GM23338 (cell line): ENCODE results near the gene COA7. TPM values are rescaled to one million over a fixed set of nuclear protein-coding genes. Genes with fewer than 3 reads are reported as not detected.

Experiments used
- ATAC-seq: fragments of 200-7000 bp; cut with Tn5 transposase; 3 replicates; pipeline ENCODE4 v1.9.1; 2020
- DNase-seq: peaks from one replicate; pipeline ENCODE4 v3.0.0-alpha.2; 2015; ENCODE audit warnings: low spot score
- H2AFZ ChIP-seq: fragments of 200-600 bp; sonication (generic); 2 replicates; pipeline ENCODE4 v1.8.0; 2016; ENCODE audit warnings: antibody characterized with exemption, mild to moderate bottlenecking, moderate library complexity
- H3F3A ChIP-seq: fragments of 200-600 bp; sonication (generic); replicated peaks from 2 replicates; pipeline ENCODE4 v1.8.0; 2017; ENCODE audit warnings: antibody characterized with exemption, mixed run types, low read depth
- H3K27ac ChIP-seq: fragments of 200-600 bp; sonication (generic); 2 replicates; pipeline ENCODE4 v1.6.1; 2016; ENCODE audit warnings: low read depth
- H3K27me3 ChIP-seq: fragments of 200-600 bp; sonication (generic); 2 replicates; pipeline ENCODE4 v1.8.0; 2016; ENCODE audit warnings: mild to moderate bottlenecking, mixed run types, moderate library complexity; ENCODE audit not compliant: insufficient read depth
- H3K36me3 ChIP-seq: fragments of 200-600 bp; sonication (generic); 2 replicates; pipeline ENCODE4 v1.8.0; 2016; ENCODE audit warnings: mild to moderate bottlenecking; ENCODE audit not compliant: insufficient read depth
- H3K4me1 ChIP-seq: fragments of 200-600 bp; sonication (generic); 2 replicates; pipeline ENCODE4 v1.8.0; 2016; ENCODE audit warnings: mild to moderate bottlenecking, moderate library complexity; ENCODE audit not compliant: insufficient read depth
- H3K4me2 ChIP-seq: fragments of 200-600 bp; sonication (generic); 2 replicates; pipeline ENCODE4 v1.7.1; 2017; ENCODE audit warnings: mixed run types
- H3K4me3 ChIP-seq: fragments of 200-600 bp; sonication (generic); 2 replicates; pipeline ENCODE4 v1.6.1; 2016; ENCODE audit warnings: mixed run types
- H3K79me2 ChIP-seq: fragments of 200-600 bp; sonication (generic); replicated peaks from 2 replicates; pipeline ENCODE4 v1.8.0; 2017; ENCODE audit warnings: mild to moderate bottlenecking; ENCODE audit not compliant: insufficient read depth
- H3K9me2 ChIP-seq: fragments of 200-600 bp; sonication (generic); 2 replicates; pipeline ENCODE4 v1.8.0; 2017; ENCODE audit not compliant: insufficient read depth
- H4K20me1 ChIP-seq: fragments of 200-600 bp; sonication (generic); replicated peaks from 2 replicates; pipeline ENCODE4 v1.8.0; 2017; ENCODE audit warnings: mild to moderate bottlenecking; ENCODE audit not compliant: insufficient read depth
- H3K27ac Mint-ChIP-seq: 2 replicates; pipeline ENCODE4 v1.8.0; 2020; ENCODE audit warnings: inconsistent platforms, mild to moderate bottlenecking, moderate library complexity, mixed read lengths
- H3K27me3 Mint-ChIP-seq: 3 replicates; pipeline ENCODE4 v1.8.0; 2022; ENCODE audit warnings: low read depth, mild to moderate bottlenecking, moderate library complexity, mixed read lengths, inconsistent platforms; ENCODE audit not compliant: insufficient read depth, poor library complexity
- H3K36me3 Mint-ChIP-seq: 3 replicates; pipeline ENCODE4 v1.8.0; 2021; ENCODE audit warnings: low read depth, mild to moderate bottlenecking, inconsistent platforms, moderate library complexity, mixed read lengths
- H3K4me1 Mint-ChIP-seq: 3 replicates; pipeline ENCODE4 v1.8.0; 2020; ENCODE audit warnings: mild to moderate bottlenecking, inconsistent platforms, mixed read lengths
- H3K4me3 Mint-ChIP-seq: 3 replicates; pipeline ENCODE4 v1.8.0; 2021; ENCODE audit warnings: moderate library complexity, mild to moderate bottlenecking, inconsistent platforms, mixed read lengths
- H3K9me3 Mint-ChIP-seq: 3 replicates; pipeline ENCODE4 v1.8.0; 2020; ENCODE audit warnings: moderate library complexity, mild to moderate bottlenecking, inconsistent platforms, mixed read lengths
- CREB1 ChIP-seq: fragments of 250-450 bp; sonication (Bioruptor Pico); IDR thresholded peaks from 2 replicates; pipeline ENCODE4 v1.5.0; 2020; ENCODE audit warnings: low read depth, mild to moderate bottlenecking, moderate library complexity
- CTCF ChIP-seq, 2 experiments: fragments of 200-600 bp in 1 of 2; sonication (generic) in 1 of 2; conservative IDR thresholded peaks; 2 replicates each; pipeline versions ENCODE4 v1.5.1 to v1.6.1; 2016 to 2017; ENCODE audit warnings: antibody characterized with exemption in 2 of 2, low read depth in 2 of 2, mild to moderate bottlenecking in 2 of 2, moderate library complexity in 1 of 2
- ETS1 ChIP-seq: IDR thresholded peaks from 2 replicates; pipeline ENCODE4 v1.6.1; 2016; ENCODE audit warnings: antibody characterized with exemption
- EZH2 ChIP-seq: fragments of 200-600 bp; sonication (generic); IDR thresholded peaks from one replicate; pipeline ENCODE4 v1.8.0; 2017; ENCODE audit warnings: antibody characterized with exemption, mild to moderate bottlenecking, low read depth; ENCODE audit not compliant: unreplicated experiment
- EZH2phosphoT487 ChIP-seq: fragments of 200-600 bp; sonication (generic); IDR thresholded peaks from one replicate; pipeline ENCODE4 v1.8.1; 2018; ENCODE audit warnings: antibody characterized with exemption; ENCODE audit not compliant: unreplicated experiment
- JUNB ChIP-seq: IDR thresholded peaks from one replicate; pipeline ENCODE4 v1.6.1; 2016; ENCODE audit warnings: antibody characterized with exemption; ENCODE audit not compliant: unreplicated experiment
- NANOG ChIP-seq: IDR thresholded peaks from 2 replicates; pipeline ENCODE4 v1.6.1; 2016; ENCODE audit warnings: antibody characterized with exemption, borderline replicate concordance
- POLR2AphosphoS5 ChIP-seq: IDR thresholded peaks from 2 replicates; pipeline ENCODE4 v1.6.1; 2016; ENCODE audit warnings: antibody characterized with exemption, low read depth
- STAT1 ChIP-seq: IDR thresholded peaks from one replicate; pipeline ENCODE4 v1.6.1; 2016; ENCODE audit warnings: antibody characterized with exemption; ENCODE audit not compliant: unreplicated experiment
- ZNF114 ChIP-seq: fragments of 250-450 bp; sonication (Bioruptor Pico); IDR thresholded peaks from 2 replicates; pipeline ENCODE4 v1.5.0; 2020; ENCODE audit warnings: mild to moderate bottlenecking, moderate library complexity
- ZNF331 ChIP-seq: fragments of 250-450 bp; sonication (Bioruptor Pico); IDR thresholded peaks from 2 replicates; pipeline ENCODE4 v1.5.0; 2020; ENCODE audit warnings: low read depth, mild to moderate bottlenecking, moderate library complexity
- ZNF462 ChIP-seq: fragments of 250-450 bp; sonication (Bioruptor Pico); IDR thresholded peaks from 2 replicates; pipeline ENCODE4 v1.5.0; 2020; ENCODE audit warnings: mild to moderate bottlenecking, moderate library complexity
- polyA plus RNA-seq: library from polyadenylated mRNA; unstranded; fragments of >200 nt; fragmentation: Nextera tagmentation; extraction: Ambion mirVana; gene quantifications from 2 replicates; pipeline ENCODE4 v1.2.1, GENCODE V29; 2016
- total RNA-seq: library from RNA; depleted of rRNA; stranded (reverse); fragments of >200 nt; shearing (Covaris generic); gene quantifications from 2 replicates; pipeline ENCODE4 v1.2.3, GENCODE V29; 2014
- TF ChIP-seq, protein P1 (sequence below): IDR thresholded peaks from one replicate; pipeline ENCODE4 v1.6.1; 2018; ENCODE audit warnings: antibody characterized with exemption; ENCODE audit not compliant: unreplicated experiment

Gene COA7
- total and polyA plus RNA-seq, 2 experiments from 2014 or later, result 19.7 to 27.5 TPM

GRCh38 chr1:52658795-52659194 lies 39.4 kb downstream of the COA7 start:
- Mint-ChIP-seq H3K36me3 (no peaks in the 10 kb centered on the region), H3K9me3 (no peaks in the 10 kb centered on the region), H3K27ac (no peak overlapping the region), H3K27me3 (peaks cover 2% of the 10 kb centered on the region), H3K4me3 (no peak overlapping the region), H3K4me1 (peaks cover 30% of the 10 kb centered on the region)
- Histone ChIP-seq H3K27ac (no peak overlapping the region), H3K27me3 (no peaks in the 10 kb centered on the region), H3K79me2 (no peaks in the 10 kb centered on the region), H3K36me3 (no peaks in the 10 kb centered on the region), H3K4me3 (no peak overlapping the region), H3K4me2 (no peak overlapping the region), H2AFZ (no peak overlapping the region), H4K20me1 (no peaks in the 10 kb centered on the region), H3K4me1 (peaks cover 25% of the 10 kb centered on the region), H3F3A (no peaks in the 10 kb centered on the region), H3K9me2 (no peaks in the 10 kb centered on the region)
- no peak for TF ChIP-seq ZNF114 (CRISPR knock-in tag)
- TF ChIP-seq CREB1, result no peak
- no peak for TF ChIP-seq ZNF331
- no peak for TF ChIP-seq JUNB
- no peak for TF ChIP-seq POLR2AphosphoS5
- no peak for TF ChIP-seq EZH2phosphoT487
- TF ChIP-seq STAT1, result no peak
- no peak for TF ChIP-seq NANOG
- TF ChIP-seq EZH2, result no peak
- TF ChIP-seq ETS1, result no peak
- TF ChIP-seq ZNF462 (CRISPR knock-in tag), result no peak
- no peak for TF ChIP-seq CTCF (conservative IDR thresholded peaks at IDR 0.05; ENCODE audit: low read depth in 2 of 2)
- TF ChIP-seq, protein P1, sequence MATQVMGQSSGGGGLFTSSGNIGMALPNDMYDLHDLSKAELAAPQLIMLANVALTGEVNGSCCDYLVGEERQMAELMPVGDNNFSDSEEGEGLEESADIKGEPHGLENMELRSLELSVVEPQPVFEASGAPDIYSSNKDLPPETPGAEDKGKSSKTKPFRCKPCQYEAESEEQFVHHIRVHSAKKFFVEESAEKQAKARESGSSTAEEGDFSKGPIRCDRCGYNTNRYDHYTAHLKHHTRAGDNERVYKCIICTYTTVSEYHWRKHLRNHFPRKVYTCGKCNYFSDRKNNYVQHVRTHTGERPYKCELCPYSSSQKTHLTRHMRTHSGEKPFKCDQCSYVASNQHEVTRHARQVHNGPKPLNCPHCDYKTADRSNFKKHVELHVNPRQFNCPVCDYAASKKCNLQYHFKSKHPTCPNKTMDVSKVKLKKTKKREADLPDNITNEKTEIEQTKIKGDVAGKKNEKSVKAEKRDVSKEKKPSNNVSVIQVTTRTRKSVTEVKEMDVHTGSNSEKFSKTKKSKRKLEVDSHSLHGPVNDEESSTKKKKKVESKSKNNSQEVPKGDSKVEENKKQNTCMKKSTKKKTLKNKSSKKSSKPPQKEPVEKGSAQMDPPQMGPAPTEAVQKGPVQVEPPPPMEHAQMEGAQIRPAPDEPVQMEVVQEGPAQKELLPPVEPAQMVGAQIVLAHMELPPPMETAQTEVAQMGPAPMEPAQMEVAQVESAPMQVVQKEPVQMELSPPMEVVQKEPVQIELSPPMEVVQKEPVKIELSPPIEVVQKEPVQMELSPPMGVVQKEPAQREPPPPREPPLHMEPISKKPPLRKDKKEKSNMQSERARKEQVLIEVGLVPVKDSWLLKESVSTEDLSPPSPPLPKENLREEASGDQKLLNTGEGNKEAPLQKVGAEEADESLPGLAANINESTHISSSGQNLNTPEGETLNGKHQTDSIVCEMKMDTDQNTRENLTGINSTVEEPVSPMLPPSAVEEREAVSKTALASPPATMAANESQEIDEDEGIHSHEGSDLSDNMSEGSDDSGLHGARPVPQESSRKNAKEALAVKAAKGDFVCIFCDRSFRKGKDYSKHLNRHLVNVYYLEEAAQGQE, result no peak
- ATAC-seq (no peak), DNase-seq (no peak)
